ENCODE results near the gene ATP6V1F.
A peak's percentile ranks its signal among the peaks of the same experiment; 100 is the strongest.

ATP6V1F gene

GRCh38 chr7:128835790-128836641 lies 26.6 kb upstream of the ATP6V1F start:
- TF ChIP-seq, protein P1, sequence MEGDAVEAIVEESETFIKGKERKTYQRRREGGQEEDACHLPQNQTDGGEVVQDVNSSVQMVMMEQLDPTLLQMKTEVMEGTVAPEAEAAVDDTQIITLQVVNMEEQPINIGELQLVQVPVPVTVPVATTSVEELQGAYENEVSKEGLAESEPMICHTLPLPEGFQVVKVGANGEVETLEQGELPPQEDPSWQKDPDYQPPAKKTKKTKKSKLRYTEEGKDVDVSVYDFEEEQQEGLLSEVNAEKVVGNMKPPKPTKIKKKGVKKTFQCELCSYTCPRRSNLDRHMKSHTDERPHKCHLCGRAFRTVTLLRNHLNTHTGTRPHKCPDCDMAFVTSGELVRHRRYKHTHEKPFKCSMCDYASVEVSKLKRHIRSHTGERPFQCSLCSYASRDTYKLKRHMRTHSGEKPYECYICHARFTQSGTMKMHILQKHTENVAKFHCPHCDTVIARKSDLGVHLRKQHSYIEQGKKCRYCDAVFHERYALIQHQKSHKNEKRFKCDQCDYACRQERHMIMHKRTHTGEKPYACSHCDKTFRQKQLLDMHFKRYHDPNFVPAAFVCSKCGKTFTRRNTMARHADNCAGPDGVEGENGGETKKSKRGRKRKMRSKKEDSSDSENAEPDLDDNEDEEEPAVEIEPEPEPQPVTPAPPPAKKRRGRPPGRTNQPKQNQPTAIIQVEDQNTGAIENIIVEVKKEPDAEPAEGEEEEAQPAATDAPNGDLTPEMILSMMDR (IDR thresholded peaks at IDR 0.05; ENCODE audit: low read depth, low read length), result no peak
- in situ Hi-C loops (cut with HindIII; ENCODE audit: low sequenced_read_pairs), result no loop called here
- no peak overlapping the region for H3K4me3 ChIP-seq (ENCODE audit: low read depth, low read length)
- DNase-seq (ENCODE audit: low read depth, low spot score), result peak; percentile 59

DNA sequence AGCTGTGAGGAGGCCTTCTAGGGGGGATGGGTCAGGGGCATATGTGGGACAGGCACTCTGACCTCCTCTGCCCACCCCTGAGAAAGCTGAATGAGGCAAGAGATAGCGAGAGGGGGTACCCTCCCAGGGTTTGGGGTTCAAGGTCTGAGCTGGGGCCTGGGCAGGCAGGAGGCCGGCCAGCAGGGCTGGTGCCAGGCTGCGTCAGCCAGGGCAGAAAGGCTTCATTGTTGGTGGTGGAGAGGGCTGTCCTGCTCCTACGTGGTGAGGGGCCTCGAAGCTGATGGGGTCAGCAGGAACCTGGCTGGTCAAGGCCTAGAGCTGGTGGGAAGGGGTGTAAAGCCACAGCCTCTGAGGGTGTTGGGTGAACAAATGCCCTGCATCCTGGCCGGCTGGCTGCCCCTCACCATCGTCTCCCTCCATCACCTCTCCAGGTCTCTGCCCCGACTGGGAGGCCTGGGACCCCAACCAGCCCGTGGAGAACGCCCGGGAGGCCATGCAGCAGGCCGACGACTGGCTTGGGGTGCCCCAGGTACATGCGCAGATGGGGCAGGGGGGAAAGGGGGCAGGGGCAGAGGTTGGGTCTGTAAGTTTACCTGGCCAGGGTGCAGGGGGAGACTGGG lies 25.8 kb upstream of the ATP6V1F start:
- H3K4me3 ChIP-seq (ENCODE audit: low read depth, low read length), result no peak overlapping the region
- in situ Hi-C loops (cut with HindIII; ENCODE audit: low sequenced_read_pairs), result no loop called here

DNA sequence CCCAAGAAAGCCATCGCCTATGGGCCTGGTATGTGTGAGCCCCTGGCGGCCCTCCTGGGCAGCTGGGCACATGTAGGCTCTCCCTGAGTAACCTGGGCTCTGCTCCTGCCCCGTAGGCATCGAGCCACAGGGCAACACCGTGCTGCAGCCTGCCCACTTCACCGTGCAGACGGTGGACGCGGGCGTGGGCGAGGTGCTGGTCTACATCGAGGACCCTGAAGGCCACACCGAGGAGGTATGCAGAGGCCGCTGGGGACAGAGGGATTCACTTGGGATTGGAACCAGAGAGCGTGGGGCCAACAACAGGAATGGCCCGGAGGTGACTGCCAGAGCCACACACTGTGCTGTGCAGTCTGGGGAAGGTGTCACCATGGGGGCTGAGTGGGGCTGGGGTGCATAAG lies 25.1 kb upstream of the ATP6V1F start:
- DNase-seq (ENCODE audit: low read depth, low spot score), result no peak
- in situ Hi-C loops (cut with HindIII; ENCODE audit: low sequenced_read_pairs), result no loop called here
- no peak overlapping the region for H3K4me3 ChIP-seq (ENCODE audit: low read depth, low read length)
- TF ChIP-seq, protein P1 (IDR thresholded peaks at IDR 0.05; ENCODE audit: low read depth, low read length), result no peak

More for the DNA sequence above, 25.8 kb upstream of the ATP6V1F start:
- no peak for DNase-seq (ENCODE audit: low read depth, low spot score)
- TF ChIP-seq, protein P1 (IDR thresholded peaks at IDR 0.05; ENCODE audit: low read depth, low read length), result no peak

GRCh38 chr7:128838109-128838779 lies 24.4 kb upstream of the ATP6V1F start:
- H3K4me3 ChIP-seq (ENCODE audit: low read depth, low read length), result no peak overlapping the region
- in situ Hi-C loops (cut with HindIII; ENCODE audit: low sequenced_read_pairs), result no loop called here
- TF ChIP-seq, protein P1 (IDR thresholded peaks at IDR 0.05; ENCODE audit: low read depth, low read length), result no peak
- no peak for DNase-seq (ENCODE audit: low read depth, low spot score)

GRCh38 chr7:128838981-128839731 lies 23.5 kb upstream of the ATP6V1F start:
- TF ChIP-seq, protein P1 (IDR thresholded peaks at IDR 0.05; ENCODE audit: low read depth, low read length), result no peak
- in situ Hi-C loops (cut with HindIII; ENCODE audit: low sequenced_read_pairs), result no loop called here
- DNase-seq (ENCODE audit: low read depth, low spot score), result no peak
- no peak overlapping the region for H3K4me3 ChIP-seq (ENCODE audit: low read depth, low read length)

- DNase-seq (ENCODE audit: low read depth, low spot score), result no peak
- in situ Hi-C loops (cut with HindIII; ENCODE audit: low sequenced_read_pairs), result no loop called here
- TF ChIP-seq, protein P1 (IDR thresholded peaks at IDR 0.05; ENCODE audit: low read depth, low read length), result no peak
- H3K4me3 ChIP-seq (ENCODE audit: low read depth, low read length), result no peak overlapping the region
These were observed 22.9 kb upstream of the ATP6V1F start for GRCh38 chr7:128839751-128840177.
